HepG2 (cell line): Measurements from ENCODE around the gene ATG4D. TPM values are rescaled to one million over a fixed set of nuclear protein-coding genes. Genes with fewer than 3 reads are reported as not detected.

ENCODE experiments used
- ELF1 ChIP-seq: sonication (generic); formaldehyde crosslinking; IDR thresholded peaks from 2 replicates; pipeline ENCODE4 v1.4.0; 2020; ENCODE audit warnings: missing genetic modification reagents
- FOXA3 ChIP-seq: IDR thresholded peaks from 2 replicates; pipeline ENCODE4 v1.6.1; 2016; ENCODE audit warnings: missing genetic modification reagents, missing compliant biosample characterization
- HMGXB4 ChIP-seq, 2 experiments: sonication (generic) in 1 of 2; formaldehyde crosslinking in 1 of 2; IDR thresholded peaks; 2 replicates each; pipeline versions ENCODE4 v1.4.0 to v1.6.1; 2018 to 2020; ENCODE audit warnings: missing genetic modification reagents in 2 of 2, borderline replicate concordance in 1 of 2, low read depth in 1 of 2, mild to moderate bottlenecking in 1 of 2, missing biosample characterization in 1 of 2
- HNRNPK ChIP-seq: fragments of 200-400 bp; formaldehyde crosslinking; IDR thresholded peaks from 2 replicates; pipeline ENCODE4 v1.6.1; 2018; ENCODE audit warnings: low read length, low read depth, moderate library complexity, mild to moderate bottlenecking; ENCODE audit not compliant: poor library complexity, severe bottlenecking
- HNRNPL ChIP-seq: fragments of 200-400 bp; formaldehyde crosslinking; IDR thresholded peaks from 2 replicates; pipeline ENCODE4 v1.6.1; 2017; ENCODE audit warnings: mild to moderate bottlenecking, low read depth, low read length
- KAT7 ChIP-seq: IDR thresholded peaks from 2 replicates; pipeline ENCODE4 v1.6.1; 2018; ENCODE audit warnings: borderline replicate concordance, missing compliant biosample characterization
- KLF13 ChIP-seq: sonication (generic); formaldehyde crosslinking; IDR thresholded peaks from 2 replicates; pipeline ENCODE4 v1.4.0; 2020; ENCODE audit warnings: mild to moderate bottlenecking, missing genetic modification reagents
- SMAD3 ChIP-seq: sonication (generic); formaldehyde crosslinking; IDR thresholded peaks from 2 replicates; pipeline ENCODE4 v1.4.0; 2020; ENCODE audit warnings: missing genetic modification reagents
- SSRP1 ChIP-seq: IDR thresholded peaks from 2 replicates; pipeline ENCODE4 v1.6.1; 2016; ENCODE audit warnings: control low read depth
- TRAFD1 ChIP-seq: sonication (generic); formaldehyde crosslinking; IDR thresholded peaks from 2 replicates; pipeline ENCODE4 v1.5.1; 2020; ENCODE audit warnings: missing genetic modification reagents, mild to moderate bottlenecking, borderline replicate concordance
- ZBTB7B ChIP-seq: sonication (generic); formaldehyde crosslinking; IDR thresholded peaks from 2 replicates; pipeline ENCODE4 v1.4.0; 2020; ENCODE audit warnings: missing genetic modification reagents
- ZNF280B ChIP-seq: sonication (generic); formaldehyde crosslinking; IDR thresholded peaks from 2 replicates; pipeline ENCODE4 v1.5.0; 2020; ENCODE audit warnings: missing genetic modification reagents, mild to moderate bottlenecking, borderline replicate concordance
- ZNF337 ChIP-seq: sonication (generic); formaldehyde crosslinking; IDR thresholded peaks from 2 replicates; pipeline ENCODE4 v1.5.1; 2020; ENCODE audit warnings: missing genetic modification reagents, low read depth, mild to moderate bottlenecking, borderline replicate concordance
- polyA plus RNA-seq, 8 experiments: library from polyadenylated mRNA; depleted of rRNA in 3 of 8; stranded (reverse) in 7 of 8; unstranded in 1 of 8; fragments of >200 nt; fragmentation: Illumina TruSeq in 4 of 8; extraction: Trizol in 4 of 8; gene quantifications; 2 replicates each; pipeline versions ENCODE4 v1.2.1 to v1.2.3, GENCODE V29; 2011 to 2016; ENCODE audit warnings: low read depth in 4 of 8, missing spikeins in 1 of 8, mixed read lengths in 1 of 8; ENCODE audit not compliant: insufficient read depth in 1 of 8
- total RNA-seq, 5 experiments: library from RNA; depleted of rRNA; stranded (reverse); fragments of >200 nt; fragmentation: Illumina TruSeq; extraction: Trizol; gene quantifications; 2 replicates each; pipeline ENCODE4 v1.2.3, GENCODE V29; 2016; ENCODE audit warnings: low read depth in 1 of 5
- TF ChIP-seq, protein P1 (sequence below): sonication (generic); formaldehyde crosslinking; IDR thresholded peaks from 2 replicates; pipeline ENCODE4 v1.8.1; 2023; ENCODE audit warnings: mild to moderate bottlenecking, moderate library complexity, missing genetic modification reagents
- TF ChIP-seq, protein P2 (sequence below): sonication (generic); formaldehyde crosslinking; IDR thresholded peaks from 2 replicates; pipeline ENCODE4 v1.4.0; 2020; ENCODE audit warnings: mild to moderate bottlenecking, missing genetic modification reagents
- TF ChIP-seq, protein P3 (sequence below), 2 experiments: fragments of 450-650 bp in 1 of 2; sonication (generic) in 1 of 2; formaldehyde crosslinking; IDR thresholded peaks; 2 replicates each; pipeline versions ENCODE4 v1.5.0 to v1.8.0; 2020 to 2022; ENCODE audit warnings: mild to moderate bottlenecking in 1 of 2, missing genetic modification reagents in 1 of 2

Gene ATG4D
- total and polyA plus RNA-seq, 2 of the 13 experiments (the other 11 are each of a cell fraction or from before 2014, with no cell fraction given) = 17.8 to 19.0 TPM

DNA sequence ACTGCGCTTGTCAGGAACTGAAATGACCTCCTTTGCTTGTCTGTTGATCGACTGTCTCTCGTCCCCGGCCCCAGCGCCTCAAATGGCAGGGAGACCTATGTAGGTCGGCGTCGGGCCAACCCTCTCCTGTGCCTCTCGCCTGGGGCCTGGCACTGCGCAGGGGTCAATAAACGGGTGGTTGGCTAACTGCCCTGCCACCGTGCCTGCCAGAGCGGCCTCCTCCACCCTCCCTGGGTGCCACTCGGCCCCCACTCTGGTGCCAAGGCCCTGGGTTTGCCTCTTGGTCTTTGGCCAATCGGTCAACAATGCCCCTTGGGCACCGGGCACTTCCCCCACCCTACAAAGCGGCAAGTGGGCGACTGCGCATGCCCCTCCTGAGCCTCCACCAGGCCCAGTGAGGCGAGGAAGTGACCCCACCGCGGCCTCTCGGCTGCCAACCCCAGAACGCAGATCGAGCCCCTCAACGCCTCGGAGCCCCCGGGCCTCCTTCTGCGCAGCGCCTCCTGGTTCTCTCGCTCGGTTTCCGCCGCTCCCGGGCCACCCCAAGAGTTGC lies 41.7 kb upstream of the ATG4D start (continued):
- TF ChIP-seq SMAD3 (peak; percentile 25; the same call in 1 of the 2 replicates), HMGXB4 (CRISPR knock-in tag; IDR thresholded peaks at IDR 0.05; ENCODE audit: borderline replicate concordance in 1 of 2, low read depth in 1 of 2) (peak in 1 of 2 experiments; percentile 6; a peak in 1 of 4 replicates), ZNF280B (0 out of 2 replicates have a peak, but pooled peaks have one; percentile 17), TRAFD1 (CRISPR knock-in tag) (no peak), FOXA3 (CRISPR knock-in tag) (0 out of 2 replicates have a peak, but pooled peaks have one; percentile 9), HNRNPL (peak; percentile 100), SSRP1 (CRISPR knock-in tag) (0 out of 2 replicates have a peak, but pooled peaks have one; percentile 49), KLF13 (CRISPR knock-in tag) (peak; percentile 18; the same call in 1 of the 2 replicates), ZNF337 (CRISPR knock-in tag) (0 out of 2 replicates have a peak, but pooled peaks have one; percentile 24), HNRNPK (no peak), ZBTB7B (CRISPR knock-in tag) (peak; percentile 58; the same call in 1 of the 2 replicates), KAT7 (CRISPR knock-in tag) (0 out of 2 replicates have a peak, but pooled peaks have one; percentile 44), ELF1 (CRISPR knock-in tag) (peak; percentile 10; the same call in 1 of the 2 replicates)
- TF ChIP-seq, protein P1, sequence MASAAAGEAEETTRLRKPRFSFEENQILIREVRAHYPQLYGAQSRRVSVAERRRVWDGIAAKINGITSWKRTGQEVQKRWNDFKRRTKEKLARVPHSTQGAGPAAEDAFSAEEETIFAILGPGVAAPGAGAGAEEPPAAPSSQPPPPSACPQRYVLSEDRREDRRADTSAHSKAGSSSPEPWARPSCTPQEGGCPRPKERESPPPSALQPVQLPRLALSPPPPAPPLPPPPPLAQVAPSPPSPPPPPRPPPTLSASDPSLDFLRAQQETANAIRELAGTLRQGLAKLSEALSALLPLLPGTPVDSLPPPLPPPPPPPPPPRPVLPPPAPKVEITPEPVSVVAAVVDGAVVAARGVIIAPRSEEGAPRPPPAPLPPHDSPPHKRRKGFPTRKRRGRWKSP (CRISPR knock-in tag) = 0 out of 2 replicates have a peak, but pooled peaks have one; percentile 13
- TF ChIP-seq, protein P2, sequence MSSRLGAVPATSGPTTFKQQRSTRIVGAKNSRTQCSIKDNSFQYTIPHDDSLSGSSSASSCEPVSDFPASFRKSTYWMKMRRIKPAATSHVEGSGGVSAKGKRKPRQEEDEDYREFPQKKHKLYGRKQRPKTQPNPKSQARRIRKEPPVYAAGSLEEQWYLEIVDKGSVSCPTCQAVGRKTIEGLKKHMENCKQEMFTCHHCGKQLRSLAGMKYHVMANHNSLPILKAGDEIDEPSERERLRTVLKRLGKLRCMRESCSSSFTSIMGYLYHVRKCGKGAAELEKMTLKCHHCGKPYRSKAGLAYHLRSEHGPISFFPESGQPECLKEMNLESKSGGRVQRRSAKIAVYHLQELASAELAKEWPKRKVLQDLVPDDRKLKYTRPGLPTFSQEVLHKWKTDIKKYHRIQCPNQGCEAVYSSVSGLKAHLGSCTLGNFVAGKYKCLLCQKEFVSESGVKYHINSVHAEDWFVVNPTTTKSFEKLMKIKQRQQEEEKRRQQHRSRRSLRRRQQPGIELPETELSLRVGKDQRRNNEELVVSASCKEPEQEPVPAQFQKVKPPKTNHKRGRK (CRISPR knock-in tag) = no peak
- TF ChIP-seq, protein P3, sequence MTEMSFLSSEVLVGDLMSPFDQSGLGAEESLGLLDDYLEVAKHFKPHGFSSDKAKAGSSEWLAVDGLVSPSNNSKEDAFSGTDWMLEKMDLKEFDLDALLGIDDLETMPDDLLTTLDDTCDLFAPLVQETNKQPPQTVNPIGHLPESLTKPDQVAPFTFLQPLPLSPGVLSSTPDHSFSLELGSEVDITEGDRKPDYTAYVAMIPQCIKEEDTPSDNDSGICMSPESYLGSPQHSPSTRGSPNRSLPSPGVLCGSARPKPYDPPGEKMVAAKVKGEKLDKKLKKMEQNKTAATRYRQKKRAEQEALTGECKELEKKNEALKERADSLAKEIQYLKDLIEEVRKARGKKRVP (CRISPR knock-in tag; IDR thresholded peaks at IDR 0.05) = 0 out of 4 replicates have a peak, but pooled peaks of 1 of the 2 experiments have one; percentile 19
